GM18505 (cell line): Measurements from ENCODE around the gene ANKRD33.

Experiments
- ATAC-seq: cut with Tn5 transposase; IDR thresholded peaks from one replicate; pipeline ENCODE4 v1.9.1; 2021; ENCODE audit not compliant: unreplicated experiment
- POLR2A ChIP-seq: IDR thresholded peaks from 4 replicates; pipeline ENCODE4 v1.6.1; 2011; ENCODE audit warnings: borderline replicate concordance; ENCODE audit not compliant: insufficient read depth, insufficient read length; ENCODE audit errors: extremely low read depth

The ANKRD33 gene

GRCh38 chr12:51906430-51907082, 18.7 kb downstream of the ANKRD33 start:
- TF ChIP-seq POLR2A, result no peak
- ATAC-seq, result no peak

GRCh38 chr12:51907083-51907855, 19.4 kb downstream of the ANKRD33 start, which contains the start of gene ACVRL1:
ACVRL1 (plus strand) TSS chr12:51907504; CDS start chr12:51912475, 4,971 bp downstream.
- no peak for ATAC-seq
- TF ChIP-seq POLR2A, result no peak

- ATAC-seq, result no peak
- TF ChIP-seq POLR2A, result no peak
Observed at GRCh38 chr12:51907856-51908425, 20.0 kb downstream of the ANKRD33 start.

- no peak for TF ChIP-seq POLR2A
- ATAC-seq, result no peak
Observed at GRCh38 chr12:51908876-51909592, 21.1 kb downstream of the ANKRD33 start.

GRCh38 chr12:51910168-51910567, 22.3 kb downstream of the ANKRD33 start:
- TF ChIP-seq POLR2A, result no peak
- ATAC-seq, result no peak

- TF ChIP-seq POLR2A, result no peak
Observed at GRCh38 chr12:51910691-51911090, 22.8 kb downstream of the ANKRD33 start.

GRCh38 chr12:51911307-51911706, 23.4 kb downstream of the ANKRD33 start:
- TF ChIP-seq POLR2A, result no peak
- ATAC-seq, result no peak

More at GRCh38 chr12:51910691-51911090, 22.8 kb downstream of the ANKRD33 start:
- ATAC-seq, result no peak

GRCh38 chr12:51911788-51912711, 24.1 kb downstream of the ANKRD33 start:
- no peak for TF ChIP-seq POLR2A
- no peak for ATAC-seq

- no peak for TF ChIP-seq POLR2A
- ATAC-seq, result no peak
Observed at GRCh38 chr12:51913071-51914033, 25.4 kb downstream of the ANKRD33 start.

- ATAC-seq, result no peak
- TF ChIP-seq POLR2A, result no peak
Observed at GRCh38 chr12:51914034-51914923, 26.4 kb downstream of the ANKRD33 start.
